ENCODE measurements around the gene MRPL38. TPM values are rescaled to one million over a fixed set of nuclear protein-coding genes. Genes with fewer than 3 reads are reported as not detected.

Gene MRPL38
- polyA plus RNA-seq, 4 donors, result 56.9 to 93.5 (median 65.1) TPM

DNA sequence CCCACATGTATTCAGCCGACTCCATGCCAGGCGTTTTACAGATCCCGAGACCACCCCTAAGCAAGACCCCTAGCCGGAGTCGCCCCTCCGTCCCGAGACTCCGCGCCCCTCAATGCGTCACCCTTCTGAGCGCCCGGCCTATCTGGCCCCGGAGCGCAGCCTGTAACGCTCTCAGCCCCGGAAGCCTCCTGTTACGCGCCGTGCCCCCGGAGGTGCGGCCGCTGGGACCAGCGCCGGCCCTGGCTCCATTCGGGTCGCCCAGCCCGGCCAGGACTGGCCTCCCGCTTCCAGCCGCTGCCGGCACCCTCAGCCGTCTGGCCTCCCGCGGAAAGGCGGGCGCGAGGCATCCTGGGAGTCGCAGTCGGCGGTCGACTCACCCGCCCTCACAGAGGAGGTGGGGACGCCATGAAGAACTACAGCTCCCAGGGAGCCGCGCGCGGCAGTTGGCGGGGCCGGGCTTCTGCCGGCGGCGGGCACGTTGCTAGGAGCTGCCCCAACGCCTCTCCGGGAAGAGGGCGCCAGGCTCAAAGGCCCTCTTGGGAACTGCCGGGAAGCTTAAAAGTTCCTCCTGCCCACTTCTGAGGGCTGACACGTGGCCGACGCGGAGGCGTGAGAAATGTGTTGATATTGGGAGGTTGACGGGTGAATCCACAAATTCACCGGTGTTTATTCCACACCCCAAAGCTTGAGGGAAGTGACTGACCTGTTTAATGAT, 36.2 kb upstream of the MRPL38 start, which contains the start of gene FBF1:
Gene FBF1, minus strand, starts transcription at position 316 of the 715 bp plus-strand sequence. CDS start 2,893 bp downstream, outside the sequence.
- Histone ChIP-seq H3K4me3 (ENCODE audit: low read depth in 1 of 3, low read length in 3 of 3) (peak within 1 kb of the TSS; percentile 66 to 95 (median 86)), H3K9me3 (ENCODE audit: control insufficient read depth in 2 of 2, insufficient read depth in 1 of 2, low read depth in 1 of 2, low read length in 1 of 2) (no peaks in the 10 kb centered on the region), H3K36me3 (ENCODE audit: control insufficient read depth in 3 of 3, insufficient read depth in 2 of 3, low read depth in 1 of 3, low read length in 3 of 3) (peaks cover 2 to 19% (median 2%) of the 10 kb centered on the region in 3 donors), H3K27ac (ENCODE audit: low read depth in 1 of 3, low read length in 2 of 3) (peak within 1 kb of the TSS; percentile 12 to 74 (median 72)), H3K27me3 (ENCODE audit: control insufficient read depth in 3 of 3, insufficient read depth in 3 of 3, low read length in 3 of 3) (no peaks in the 10 kb centered on the region), H3K4me1 (ENCODE audit: control insufficient read depth in 3 of 3, insufficient read depth in 2 of 3, low read depth in 1 of 3, low read length in 2 of 3) (peaks cover 0 to 8% (median 0%) of the 10 kb centered on the region in 3 donors)
- DNase-seq (peak; percentile 96 to 97), FAIRE-seq (no peak)
- WGBS, 3 donors, result 0% methylated on average over 55 to 63 of the region's 63 CpGs

DNA sequence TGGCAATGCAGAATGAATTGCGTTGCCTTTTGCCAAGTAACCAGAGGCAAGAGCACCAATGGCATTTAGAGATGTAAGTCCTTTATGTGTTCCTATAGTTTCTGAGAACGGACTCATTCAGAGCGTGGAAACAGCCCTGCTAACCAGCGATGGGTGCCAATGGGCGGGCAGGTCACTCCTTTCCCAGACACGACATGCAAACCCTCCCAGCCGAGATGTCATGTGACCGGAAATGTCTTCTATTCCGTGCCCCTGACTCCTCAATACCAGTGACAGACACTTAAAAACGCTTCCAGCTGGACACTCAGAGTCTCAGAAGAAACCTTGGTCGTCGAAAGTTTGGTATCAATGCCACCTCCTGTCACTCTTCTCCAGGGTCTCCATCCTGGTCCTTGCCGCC, 33.0 kb upstream of the MRPL38 start:
- peaks cover 0 to 3% (median 0%) of the 10 kb centered on the region in 3 donors for H3K36me3 ChIP-seq (ENCODE audit: control insufficient read depth in 3 of 3, insufficient read depth in 2 of 3, low read depth in 1 of 3, low read length in 3 of 3)
- H3K9me3 ChIP-seq (ENCODE audit: control insufficient read depth in 2 of 2, insufficient read depth in 1 of 2, low read depth in 1 of 2, low read length in 1 of 2), result no peaks in the 10 kb centered on the region
- FAIRE-seq, result no peak
- H3K4me3 ChIP-seq (ENCODE audit: low read depth in 1 of 3, low read length in 3 of 3), result no peak overlapping the region
- H3K27ac ChIP-seq (ENCODE audit: low read depth in 1 of 3, low read length in 2 of 3), result no peak overlapping the region
- H3K4me1 ChIP-seq (ENCODE audit: control insufficient read depth in 3 of 3, insufficient read depth in 2 of 3, low read depth in 1 of 3, low read length in 2 of 3), result peaks cover 0 to 8% (median 0%) of the 10 kb centered on the region in 3 donors
- no peaks in the 10 kb centered on the region for H3K27me3 ChIP-seq (ENCODE audit: control insufficient read depth in 3 of 3, insufficient read depth in 3 of 3, low read length in 3 of 3)
- DNase-seq, result no peak
- 81 to 89% (median 84%) methylated on average over 13 of the region's 13 CpGs for WGBS, 3 donors

DNA sequence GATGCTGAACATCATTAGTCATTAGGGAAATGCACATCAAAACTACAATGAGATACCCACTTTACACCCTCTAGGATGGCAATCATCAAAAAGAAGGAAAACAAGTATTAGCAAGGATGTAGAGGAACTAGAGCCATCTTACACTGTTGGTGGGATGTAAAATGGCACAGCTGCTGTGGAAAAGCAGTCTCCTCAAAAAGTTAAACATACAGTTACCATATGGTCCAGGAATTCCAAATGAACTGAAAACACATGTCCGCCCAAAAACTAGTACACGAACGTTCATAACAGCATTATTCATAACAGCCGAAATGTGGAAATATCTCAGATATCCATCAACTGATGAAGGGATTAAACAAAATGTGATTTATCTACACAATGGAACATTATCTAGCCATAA, 29.1 kb upstream of the MRPL38 start:
- H3K4me3 ChIP-seq (ENCODE audit: low read depth in 1 of 3, low read length in 3 of 3), result no peak overlapping the region
- no peaks in the 10 kb centered on the region for H3K9me3 ChIP-seq (ENCODE audit: control insufficient read depth in 2 of 2, insufficient read depth in 1 of 2, low read depth in 1 of 2, low read length in 1 of 2)
- H3K36me3 ChIP-seq (ENCODE audit: control insufficient read depth in 3 of 3, insufficient read depth in 2 of 3, low read depth in 1 of 3, low read length in 3 of 3), result peaks cover 0 to 17% (median 0%) of the 10 kb centered on the region in 3 donors
- WGBS, 3 donors, result 73 to 92% (median 89%) methylated on average over 4 of the region's 4 CpGs
- no peak for FAIRE-seq
- no peak for DNase-seq
- H3K27me3 ChIP-seq (ENCODE audit: control insufficient read depth in 3 of 3, insufficient read depth in 3 of 3, low read length in 3 of 3), result no peaks in the 10 kb centered on the region
- H3K4me1 ChIP-seq (ENCODE audit: control insufficient read depth in 3 of 3, insufficient read depth in 2 of 3, low read depth in 1 of 3, low read length in 2 of 3), result no peaks in the 10 kb centered on the region
- no peak overlapping the region for H3K27ac ChIP-seq (ENCODE audit: low read depth in 1 of 3, low read length in 2 of 3)

DNA sequence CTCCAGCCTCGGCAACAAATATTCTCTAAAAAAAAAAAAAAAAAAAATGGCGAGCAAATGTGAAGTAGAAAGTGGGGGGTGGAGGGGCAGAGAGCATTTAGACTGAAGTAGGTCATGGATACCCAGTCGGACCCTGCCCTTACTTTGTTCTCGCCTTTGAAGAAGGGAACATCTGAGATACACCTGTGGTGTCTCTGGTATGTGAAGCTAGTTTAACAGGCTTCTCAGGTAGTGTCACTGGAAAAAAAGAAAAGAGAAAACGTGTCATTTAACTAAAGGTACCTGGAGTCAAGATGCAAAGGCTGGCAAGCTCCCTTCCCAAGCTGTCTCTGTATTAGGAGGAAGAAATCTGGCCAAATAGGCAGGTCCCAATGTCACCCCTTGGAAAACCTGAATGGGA, 28.2 kb upstream of the MRPL38 start:
- 88 to 91% (median 89%) methylated on average over 5 of the region's 5 CpGs for WGBS, 3 donors
- Histone ChIP-seq H3K27me3 (ENCODE audit: control insufficient read depth in 3 of 3, insufficient read depth in 3 of 3, low read length in 3 of 3) (no peaks in the 10 kb centered on the region), H3K4me3 (ENCODE audit: low read depth in 1 of 3, low read length in 3 of 3) (no peak overlapping the region), H3K27ac (ENCODE audit: low read depth in 1 of 3, low read length in 2 of 3) (no peak overlapping the region), H3K4me1 (ENCODE audit: control insufficient read depth in 3 of 3, insufficient read depth in 2 of 3, low read depth in 1 of 3, low read length in 2 of 3) (peaks cover 0 to 5% (median 0%) of the 10 kb centered on the region in 3 donors), H3K36me3 (ENCODE audit: control insufficient read depth in 3 of 3, insufficient read depth in 2 of 3, low read depth in 1 of 3, low read length in 3 of 3) (peaks cover 0 to 21% (median 0%) of the 10 kb centered on the region in 3 donors), H3K9me3 (ENCODE audit: control insufficient read depth in 2 of 2, insufficient read depth in 1 of 2, low read depth in 1 of 2, low read length in 1 of 2) (no peaks in the 10 kb centered on the region)
- FAIRE-seq (no peak), DNase-seq (no peak)

DNA sequence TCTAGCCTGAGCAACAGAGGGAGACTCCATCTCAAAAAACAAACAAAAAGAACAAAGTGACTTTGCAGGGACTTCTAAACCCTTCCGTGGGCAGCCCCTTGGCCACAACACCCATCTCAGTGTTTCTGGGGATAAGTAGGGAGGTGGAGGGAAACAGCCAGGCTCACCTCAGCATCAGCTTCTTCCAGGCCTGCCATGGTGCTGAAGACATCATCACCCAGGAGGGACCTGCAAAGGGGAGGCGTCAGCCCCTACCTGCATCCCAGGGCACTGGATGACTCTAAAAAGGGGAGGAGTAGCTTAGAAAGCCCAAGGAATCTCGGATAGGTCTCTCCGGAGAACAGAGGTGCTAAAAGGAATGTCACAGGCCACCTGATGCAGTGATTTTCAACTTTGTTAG, 26.4 kb upstream of the MRPL38 start:
- H3K27me3 ChIP-seq (ENCODE audit: control insufficient read depth in 3 of 3, insufficient read depth in 3 of 3, low read length in 3 of 3), result no peaks in the 10 kb centered on the region
- FAIRE-seq (no peak), DNase-seq (no peak)
- H3K36me3 ChIP-seq (ENCODE audit: control insufficient read depth in 3 of 3, insufficient read depth in 2 of 3, low read depth in 1 of 3, low read length in 3 of 3), result peaks cover 0 to 35% (median 0%) of the 10 kb centered on the region in 3 donors
- no peaks in the 10 kb centered on the region for H3K9me3 ChIP-seq (ENCODE audit: control insufficient read depth in 2 of 2, insufficient read depth in 1 of 2, low read depth in 1 of 2, low read length in 1 of 2)
- 92 to 94% (median 94%) methylated on average over 4 of the region's 4 CpGs for WGBS, 3 donors
- no peak overlapping the region for H3K27ac ChIP-seq (ENCODE audit: low read depth in 1 of 3, low read length in 2 of 3)
- H3K4me1 ChIP-seq (ENCODE audit: control insufficient read depth in 3 of 3, insufficient read depth in 2 of 3, low read depth in 1 of 3, low read length in 2 of 3), result peaks cover 0 to 22% (median 0%) of the 10 kb centered on the region in 3 donors
- no peak overlapping the region for H3K4me3 ChIP-seq (ENCODE audit: low read depth in 1 of 3, low read length in 3 of 3)

DNA sequence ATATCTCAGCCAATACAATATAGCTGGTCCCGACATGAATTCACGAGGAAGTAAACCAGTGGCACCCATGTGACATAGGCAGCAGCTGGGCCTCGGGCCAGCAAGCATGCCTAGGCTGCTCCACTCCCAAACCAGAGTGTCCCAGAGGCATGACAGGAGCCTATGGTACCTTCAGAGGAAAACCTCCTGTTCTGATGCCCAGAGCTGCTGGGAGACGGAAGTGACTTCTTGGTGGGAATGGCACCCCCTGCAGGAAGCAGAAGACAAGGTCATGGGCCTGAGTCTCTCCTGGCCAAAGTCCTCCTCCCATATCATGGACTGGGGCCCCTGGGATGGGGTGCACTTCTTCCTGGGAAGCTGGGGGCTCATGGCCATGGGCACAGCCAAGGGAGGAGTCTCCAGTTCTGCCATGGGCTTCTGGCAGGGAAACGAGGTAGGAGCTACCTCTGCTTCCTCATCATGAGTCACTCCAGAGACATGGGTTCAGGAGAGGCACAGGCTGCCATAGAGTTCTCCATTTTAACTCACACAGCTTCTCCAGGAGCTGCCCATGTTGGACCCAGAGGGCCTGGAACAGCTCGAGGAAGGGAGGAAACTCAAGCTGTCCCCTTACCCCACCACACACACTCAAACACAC, 22.7 kb upstream of the MRPL38 start:
- H3K4me1 ChIP-seq (ENCODE audit: control insufficient read depth in 3 of 3, insufficient read depth in 2 of 3, low read depth in 1 of 3, low read length in 2 of 3), result peaks cover 0 to 48% (median 8%) of the 10 kb centered on the region in 3 donors
- H3K36me3 ChIP-seq (ENCODE audit: control insufficient read depth in 3 of 3, insufficient read depth in 2 of 3, low read depth in 1 of 3, low read length in 3 of 3), result peaks cover 0 to 64% (median 0%) of the 10 kb centered on the region in 3 donors
- H3K27ac ChIP-seq (ENCODE audit: low read depth in 1 of 3, low read length in 2 of 3), result peak overlapping the region in 1 of 3 donors; percentile 71
- FAIRE-seq (no peak), DNase-seq (peak; percentile 36 to 83)
- H3K4me3 ChIP-seq (ENCODE audit: low read depth in 1 of 3, low read length in 3 of 3), result no peak overlapping the region
- H3K27me3 ChIP-seq (ENCODE audit: control insufficient read depth in 3 of 3, insufficient read depth in 3 of 3, low read length in 3 of 3), result no peaks in the 10 kb centered on the region
- no peaks in the 10 kb centered on the region for H3K9me3 ChIP-seq (ENCODE audit: control insufficient read depth in 2 of 2, insufficient read depth in 1 of 2, low read depth in 1 of 2, low read length in 1 of 2)
- WGBS, 3 donors, result 36 to 62% (median 62%) methylated on average over 6 of the region's 6 CpGs

DNA sequence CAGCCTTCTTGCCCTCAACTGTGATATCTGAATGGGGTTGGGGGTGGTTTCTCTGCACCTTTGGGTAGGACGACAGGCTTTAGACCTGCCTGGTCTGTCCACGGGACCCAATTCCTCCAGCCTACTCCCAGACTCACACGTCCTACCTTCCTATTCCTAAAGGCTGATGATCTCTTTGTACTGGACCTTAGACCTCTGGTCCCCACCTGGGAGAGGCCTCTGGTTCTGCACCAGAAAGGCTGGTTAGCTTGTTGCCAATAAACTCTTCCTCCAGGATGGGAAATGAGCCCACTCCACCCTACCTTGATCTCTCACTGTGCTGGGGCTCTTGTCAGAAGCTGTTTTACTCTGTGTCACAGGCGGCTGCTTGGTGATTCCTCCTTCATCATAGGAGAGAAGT, 21.8 kb upstream of the MRPL38 start:
- no peaks in the 10 kb centered on the region for H3K9me3 ChIP-seq (ENCODE audit: control insufficient read depth in 2 of 2, insufficient read depth in 1 of 2, low read depth in 1 of 2, low read length in 1 of 2)
- peaks cover 0 to 69% (median 0%) of the 10 kb centered on the region in 3 donors for H3K36me3 ChIP-seq (ENCODE audit: control insufficient read depth in 3 of 3, insufficient read depth in 2 of 3, low read depth in 1 of 3, low read length in 3 of 3)
- H3K4me1 ChIP-seq (ENCODE audit: control insufficient read depth in 3 of 3, insufficient read depth in 2 of 3, low read depth in 1 of 3, low read length in 2 of 3), result peaks cover 0 to 55% (median 8%) of the 10 kb centered on the region in 3 donors
- H3K27ac ChIP-seq (ENCODE audit: low read depth in 1 of 3, low read length in 2 of 3), result peak overlapping the region in 1 of 3 donors; percentile 71
- FAIRE-seq, result no peak
- WGBS, 3 donors, result 75 to 87% (median 82%) methylated on average over 4 of the region's 4 CpGs
- no peaks in the 10 kb centered on the region for H3K27me3 ChIP-seq (ENCODE audit: control insufficient read depth in 3 of 3, insufficient read depth in 3 of 3, low read length in 3 of 3)
- no peak overlapping the region for H3K4me3 ChIP-seq (ENCODE audit: low read depth in 1 of 3, low read length in 3 of 3)
- peak in 1 of 2 donors; percentile 62 for DNase-seq

DNA sequence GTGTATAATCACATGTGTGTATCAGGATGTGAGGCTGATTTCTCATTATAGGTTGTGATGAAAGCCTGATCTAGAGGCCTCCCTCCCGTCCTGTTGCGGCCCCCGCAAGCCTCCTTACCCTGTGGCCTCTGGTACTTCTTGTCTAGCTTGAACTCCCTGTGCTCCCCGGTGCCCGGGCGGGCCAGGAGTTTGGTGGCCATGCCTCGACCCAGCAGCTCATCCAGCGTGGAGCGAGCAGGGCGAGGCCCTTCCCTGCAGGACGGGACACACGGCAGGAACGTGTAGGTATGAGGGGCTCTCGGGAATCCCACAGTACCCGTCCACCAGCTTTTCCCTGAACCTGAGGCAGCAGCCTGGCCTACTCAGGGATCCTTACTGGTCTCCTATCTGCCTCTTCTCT, 21.2 kb upstream of the MRPL38 start:
- Histone ChIP-seq H3K4me1 (ENCODE audit: control insufficient read depth in 3 of 3, insufficient read depth in 2 of 3, low read depth in 1 of 3, low read length in 2 of 3) (peaks cover 0 to 55% (median 8%) of the 10 kb centered on the region in 3 donors), H3K9me3 (ENCODE audit: control insufficient read depth in 2 of 2, insufficient read depth in 1 of 2, low read depth in 1 of 2, low read length in 1 of 2) (no peaks in the 10 kb centered on the region), H3K36me3 (ENCODE audit: control insufficient read depth in 3 of 3, insufficient read depth in 2 of 3, low read depth in 1 of 3, low read length in 3 of 3) (peaks cover 0 to 70% (median 0%) of the 10 kb centered on the region in 3 donors), H3K4me3 (ENCODE audit: low read depth in 1 of 3, low read length in 3 of 3) (no peak overlapping the region), H3K27me3 (ENCODE audit: control insufficient read depth in 3 of 3, insufficient read depth in 3 of 3, low read length in 3 of 3) (no peaks in the 10 kb centered on the region), H3K27ac (ENCODE audit: low read depth in 1 of 3, low read length in 2 of 3) (peak overlapping the region in 1 of 3 donors; percentile 71)
- DNase-seq (no peak), FAIRE-seq (no peak)
- WGBS, 3 donors, result 93 to 97% (median 96%) methylated on average over 14 to 15 of the region's 15 CpGs

Data from small intestine (tissue), 7 donors.